Lower lobe of right lung (tissue), 2 donors: ENCODE measurements around the gene STK24. TPM values are rescaled to one million over a fixed set of nuclear protein-coding genes. Genes with fewer than 3 reads are reported as not detected.

Experiments used
- ATAC-seq, 2 donors: fragments of 200-7000 bp; cut with Tn5 transposase; one replicate each; pipeline ENCODE4 v1.9.1; 2020 to 2022; ENCODE audit warnings: mild to moderate bottlenecking in 2 of 2, moderate library complexity in 2 of 2
- DNase-seq: peaks from one replicate; pipeline ENCODE4 v3.0.0-alpha.2; 2020
- H3K27ac ChIP-seq: fragments of 200-600 bp; one replicate; pipeline ENCODE4 v1.8.0; 2022
- H3K27me3 ChIP-seq: fragments of 200-600 bp; one replicate; pipeline ENCODE4 v1.8.0; 2022; ENCODE audit warnings: low read depth
- H3K36me3 ChIP-seq: fragments of 200-600 bp; one replicate; pipeline ENCODE4 v1.8.0; 2022; ENCODE audit warnings: mild to moderate bottlenecking
- H3K4me1 ChIP-seq: fragments of 200-600 bp; one replicate; pipeline ENCODE4 v1.8.0; 2022
- H3K4me3 ChIP-seq: fragments of 200-600 bp; one replicate; pipeline ENCODE4 v1.8.0; 2022; ENCODE audit warnings: mild to moderate bottlenecking
- H3K9me3 ChIP-seq: fragments of 200-600 bp; one replicate; pipeline ENCODE4 v1.8.0; 2022
- intact Hi-C: fragments of 100-400 bp; cut with DNase I; formaldehyde crosslinking; loops from one replicate; pipeline ENCODE4 v1.11.0; 2022
- total RNA-seq: library from RNA; stranded (reverse); fragmentation: NEBNext Ultra II Directional; extraction: Animal tissue kit (Norgen Biotek cat#: 25700); gene quantifications from one replicate; pipeline ENCODE4 v1.2.1, GENCODE V29; 2021
- TF ChIP-seq, protein P1 (sequence below): fragments of 200-600 bp; IDR thresholded peaks from one replicate; pipeline ENCODE4 v1.8.0; 2022; ENCODE audit warnings: antibody characterized with exemption, mild to moderate bottlenecking
- donor health status: DM: no; HTN: yes; CAD: no; lungs with severe emphysema.

The STK24 gene
- total RNA-seq, 1 donor from 2014 or later = 94.5 TPM

DNA sequence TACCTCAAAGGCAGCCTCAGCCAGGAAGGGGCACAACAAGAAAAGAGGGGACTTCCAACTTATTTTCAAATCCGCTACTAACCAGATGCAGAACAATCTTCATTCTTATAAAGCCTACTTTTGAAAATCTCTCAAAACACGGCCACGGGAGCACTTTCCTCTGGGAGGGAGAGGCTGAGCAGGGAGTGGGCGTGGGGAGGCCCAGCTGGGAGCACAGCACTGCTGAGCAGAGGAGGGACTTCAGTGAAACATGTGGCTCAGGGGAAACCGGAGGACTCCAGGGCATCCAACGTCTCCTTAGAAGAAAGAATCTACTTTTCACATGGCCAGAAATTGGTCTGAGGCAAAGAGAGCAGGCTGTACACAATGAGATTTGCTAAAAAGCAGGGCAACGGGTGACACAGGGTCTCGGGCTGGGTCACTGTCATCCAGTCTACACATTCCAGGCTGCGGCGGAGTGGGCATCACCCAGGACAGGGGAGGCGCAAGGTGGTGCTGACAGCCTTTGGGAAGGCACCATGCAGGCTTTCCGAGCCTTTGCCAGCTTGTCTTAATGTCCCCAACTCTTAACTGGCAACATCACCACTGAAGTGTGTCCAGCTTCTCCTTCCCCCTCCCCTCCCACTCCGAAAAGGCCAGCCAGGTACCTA, 117.1 kb downstream of the STK24 start:
- Histone ChIP-seq H3K4me1 (peaks cover 5% of the 10 kb centered on the region), H3K4me3 (no peak overlapping the region), H3K27me3 (no peaks in the 10 kb centered on the region), H3K36me3 (peaks cover 86% of the 10 kb centered on the region), H3K27ac (no peak overlapping the region), H3K9me3 (no peaks in the 10 kb centered on the region)
- TF ChIP-seq, protein P1, sequence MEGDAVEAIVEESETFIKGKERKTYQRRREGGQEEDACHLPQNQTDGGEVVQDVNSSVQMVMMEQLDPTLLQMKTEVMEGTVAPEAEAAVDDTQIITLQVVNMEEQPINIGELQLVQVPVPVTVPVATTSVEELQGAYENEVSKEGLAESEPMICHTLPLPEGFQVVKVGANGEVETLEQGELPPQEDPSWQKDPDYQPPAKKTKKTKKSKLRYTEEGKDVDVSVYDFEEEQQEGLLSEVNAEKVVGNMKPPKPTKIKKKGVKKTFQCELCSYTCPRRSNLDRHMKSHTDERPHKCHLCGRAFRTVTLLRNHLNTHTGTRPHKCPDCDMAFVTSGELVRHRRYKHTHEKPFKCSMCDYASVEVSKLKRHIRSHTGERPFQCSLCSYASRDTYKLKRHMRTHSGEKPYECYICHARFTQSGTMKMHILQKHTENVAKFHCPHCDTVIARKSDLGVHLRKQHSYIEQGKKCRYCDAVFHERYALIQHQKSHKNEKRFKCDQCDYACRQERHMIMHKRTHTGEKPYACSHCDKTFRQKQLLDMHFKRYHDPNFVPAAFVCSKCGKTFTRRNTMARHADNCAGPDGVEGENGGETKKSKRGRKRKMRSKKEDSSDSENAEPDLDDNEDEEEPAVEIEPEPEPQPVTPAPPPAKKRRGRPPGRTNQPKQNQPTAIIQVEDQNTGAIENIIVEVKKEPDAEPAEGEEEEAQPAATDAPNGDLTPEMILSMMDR = no peak
- ATAC-seq (no peak), DNase-seq (no peak)
- intact Hi-C loops = no loop called here

DNA sequence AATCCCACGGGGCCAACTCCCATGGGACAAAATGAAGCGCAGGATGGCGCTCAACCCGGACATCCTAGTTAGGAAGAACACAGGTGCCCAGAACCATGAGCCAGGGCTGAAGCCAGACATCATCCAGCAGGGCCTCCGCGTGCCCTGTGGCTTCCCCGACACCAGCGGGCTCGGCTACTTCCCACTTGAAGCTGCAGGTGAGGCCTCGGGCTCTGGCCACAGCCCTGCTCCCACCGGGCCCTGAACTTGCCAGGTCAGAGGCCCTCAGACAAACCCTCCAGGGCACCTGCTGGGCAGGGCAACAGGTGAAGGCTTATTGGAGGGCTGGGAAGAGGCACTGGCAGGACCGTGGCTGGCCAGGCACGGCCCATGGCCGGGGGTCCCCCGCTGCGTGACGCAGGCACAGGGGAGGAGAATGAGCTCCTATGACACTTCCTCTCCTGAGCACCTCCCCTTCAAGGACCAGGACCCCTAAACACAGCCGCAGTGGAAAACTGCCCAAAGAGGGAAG, 117.7 kb downstream of the STK24 start:
- H3K4me3 ChIP-seq = no peak overlapping the region
- peaks cover 12% of the 10 kb centered on the region for H3K4me1 ChIP-seq
- no peak for ATAC-seq
- no peak for DNase-seq
- H3K27me3 ChIP-seq = no peaks in the 10 kb centered on the region
- no peak overlapping the region for H3K27ac ChIP-seq
- peaks cover 82% of the 10 kb centered on the region for H3K36me3 ChIP-seq
- intact Hi-C loops = no loop called here
- TF ChIP-seq, protein P1 = no peak
- H3K9me3 ChIP-seq = no peaks in the 10 kb centered on the region

DNA sequence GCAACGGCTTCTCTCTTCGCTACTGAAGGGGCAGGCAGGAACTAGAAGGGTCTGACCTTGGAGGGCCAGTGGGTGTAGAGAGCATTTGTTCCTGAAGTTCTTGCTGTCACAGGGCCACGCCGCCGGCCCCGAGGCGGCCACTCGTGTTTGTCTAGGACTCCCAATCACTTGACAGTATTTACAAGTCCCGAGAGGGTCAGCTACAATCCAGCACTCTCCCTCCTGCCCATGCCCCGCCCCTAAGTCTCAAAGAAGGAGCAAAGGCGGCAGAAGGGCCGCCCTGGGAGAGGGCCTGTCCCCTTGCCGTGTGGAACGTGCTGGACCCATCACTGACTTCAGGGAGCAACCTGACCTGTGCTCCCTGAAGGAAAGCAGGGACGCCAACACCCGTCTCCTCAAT, 118.5 kb downstream of the STK24 start:
- ATAC-seq = peak; percentile 62 to 70
- H3K9me3 ChIP-seq = no peaks in the 10 kb centered on the region

DNA sequence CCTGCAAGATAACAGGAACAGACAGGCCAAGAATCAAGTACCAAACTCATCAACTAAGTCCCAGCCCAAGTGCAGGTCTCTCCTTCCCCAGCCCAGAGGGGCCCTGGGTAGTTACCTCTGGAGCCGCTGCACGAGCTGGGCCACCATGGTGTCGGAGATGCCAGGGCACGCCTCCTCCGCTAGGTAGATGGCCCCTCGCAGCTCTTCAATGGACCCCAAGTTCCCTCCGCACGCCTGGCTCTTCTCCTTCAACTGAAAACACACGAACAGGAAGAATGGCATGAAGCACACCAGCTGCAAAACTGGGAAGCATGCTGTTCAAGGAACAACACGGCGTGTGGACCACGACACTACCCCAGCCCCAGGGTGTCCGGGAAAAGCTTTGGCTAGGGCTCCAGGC, 119.9 kb downstream of the STK24 start:
- intact Hi-C loops = no loop called here
- DNase-seq (no peak), ATAC-seq (no peak)
- TF ChIP-seq, protein P1 = no peak
- Histone ChIP-seq H3K36me3 (peaks cover 76% of the 10 kb centered on the region), H3K27ac (no peak overlapping the region), H3K27me3 (no peaks in the 10 kb centered on the region), H3K9me3 (no peaks in the 10 kb centered on the region), H3K4me3 (no peak overlapping the region), H3K4me1 (peaks cover 15% of the 10 kb centered on the region)

More for the DNA sequence above, 118.5 kb downstream of the STK24 start:
- peak overlapping the region; percentile 36 for H3K27ac ChIP-seq
- peak; percentile 69 for DNase-seq
- H3K36me3 ChIP-seq = peaks cover 76% of the 10 kb centered on the region
- no peak overlapping the region for H3K4me3 ChIP-seq
- intact Hi-C loops = no loop called here
- H3K27me3 ChIP-seq = no peaks in the 10 kb centered on the region
- TF ChIP-seq, protein P1 = no peak
- H3K4me1 ChIP-seq = peaks cover 15% of the 10 kb centered on the region

DNA sequence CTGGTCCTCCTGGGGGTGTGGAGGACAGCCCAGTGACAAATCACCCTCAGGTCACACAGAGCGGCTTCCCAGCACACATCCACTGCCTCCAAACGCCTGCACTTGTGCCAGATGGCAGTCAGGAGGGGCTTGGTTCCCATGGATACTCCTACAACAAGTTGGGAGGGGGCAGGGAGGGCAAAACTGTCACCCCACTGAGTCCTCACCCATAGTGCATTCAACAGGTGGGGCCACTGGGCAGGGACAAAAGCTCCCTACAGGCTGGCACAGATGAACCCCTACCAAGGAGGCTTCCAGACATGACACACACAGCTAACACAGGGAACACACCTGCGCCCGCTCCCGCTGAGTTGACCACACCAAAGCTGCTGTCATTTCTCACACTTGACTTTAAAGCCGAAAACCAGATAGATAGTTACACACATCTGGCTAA, 120.5 kb downstream of the STK24 start:
- Histone ChIP-seq H3K27me3 (no peaks in the 10 kb centered on the region), H3K27ac (no peak overlapping the region), H3K4me1 (peaks cover 15% of the 10 kb centered on the region), H3K4me3 (no peak overlapping the region), H3K36me3 (peaks cover 75% of the 10 kb centered on the region), H3K9me3 (no peaks in the 10 kb centered on the region)
- TF ChIP-seq, protein P1 = no peak
- no peak for DNase-seq
- no peak for ATAC-seq
- intact Hi-C loops = no loop called here
